WTC11 (cell line): ENCODE data around the gene HES2. TPM values are rescaled to one million over a fixed set of nuclear protein-coding genes. Genes with fewer than 3 reads are reported as not detected.

Experiments
- ATAC-seq: fragments of 200-7000 bp; cut with Tn5 transposase; 2 replicates; pipeline ENCODE4 v1.10.0; 2021; ENCODE audit warnings: mild to moderate bottlenecking, moderate library complexity
- CTCF ChIA-PET: fragments of 300-600 bp; sonication (Branson Sonifier 250); formaldehyde crosslinking; loops from one replicate; lab custom pipeline; 2021; ENCODE audit warnings: antibody characterized with exemption; lab: Charles Lee
- POLR2A ChIA-PET: fragments of 350-600 bp; sonication (Branson Sonifier 250); formaldehyde crosslinking; loops from one replicate; lab custom pipeline; 2021; ENCODE audit warnings: antibody characterized with exemption; lab: Charles Lee
- DNase-seq: peaks from one replicate; pipeline ENCODE4 v3.0.0; 2021; ENCODE audit warnings: low spot score
- H3K27ac Mint-ChIP-seq: 2 replicates; pipeline ENCODE4 v1.8.0; 2021; ENCODE audit warnings: mixed read lengths
- H3K27me3 Mint-ChIP-seq: 2 replicates; pipeline ENCODE4 v1.8.0; 2021; ENCODE audit warnings: low read depth, mild to moderate bottlenecking, moderate library complexity, mixed read lengths
- H3K36me3 Mint-ChIP-seq: 2 replicates; pipeline ENCODE4 v1.8.0; 2021; ENCODE audit warnings: mixed read lengths
- H3K4me1 Mint-ChIP-seq: 2 replicates; pipeline ENCODE4 v1.8.0; 2022; ENCODE audit warnings: mixed read lengths
- H3K4me3 Mint-ChIP-seq: 2 replicates; pipeline ENCODE4 v1.8.0; 2021; ENCODE audit warnings: mild to moderate bottlenecking, moderate library complexity, mixed read lengths
- H3K9me3 Mint-ChIP-seq: 2 replicates; pipeline ENCODE4 v1.8.0; 2021; ENCODE audit warnings: mixed read lengths
- ATF1 ChIP-seq: sonication (generic); formaldehyde crosslinking; IDR thresholded peaks from 2 replicates; pipeline ENCODE4 v1.8.1; 2023; ENCODE audit warnings: mild to moderate bottlenecking, moderate library complexity, missing genetic modification reagents
- EMX1 ChIP-seq: fragments of 250-450 bp; sonication (Bioruptor Pico); IDR thresholded peaks from 2 replicates; pipeline ENCODE4 v1.8.0; 2021; ENCODE audit warnings: mild to moderate bottlenecking
- ERG ChIP-seq: fragments of 250-450 bp; sonication (Bioruptor Pico); IDR thresholded peaks from 2 replicates; pipeline ENCODE4 v1.8.0; 2021; ENCODE audit warnings: mild to moderate bottlenecking
- ESRRA ChIP-seq: sonication (generic); formaldehyde crosslinking; IDR thresholded peaks from 2 replicates; pipeline ENCODE4 v1.8.1; 2022; ENCODE audit warnings: mild to moderate bottlenecking, missing genetic modification reagents, borderline replicate concordance
- FOXK1 ChIP-seq: sonication (generic); formaldehyde crosslinking; IDR thresholded peaks from 2 replicates; pipeline ENCODE4 v1.8.0; 2022; ENCODE audit warnings: mild to moderate bottlenecking, moderate library complexity, missing genetic modification reagents
- FOXP1 ChIP-seq: sonication (generic); formaldehyde crosslinking; IDR thresholded peaks from 2 replicates; pipeline ENCODE4 v1.8.0; 2022; ENCODE audit warnings: missing genetic modification reagents, mild to moderate bottlenecking, moderate library complexity, borderline replicate concordance
- GTF2I ChIP-seq: fragments of 250-450 bp; sonication (Bioruptor Pico); conservative IDR thresholded peaks from 2 replicates; pipeline ENCODE4 v1.4.0; 2021; ENCODE audit warnings: mild to moderate bottlenecking
- HMGXB4 ChIP-seq: sonication (generic); formaldehyde crosslinking; IDR thresholded peaks from 2 replicates; pipeline ENCODE4 v1.8.1; 2023; ENCODE audit warnings: mild to moderate bottlenecking, moderate library complexity, missing genetic modification reagents
- IRF2 ChIP-seq: sonication (generic); formaldehyde crosslinking; IDR thresholded peaks from 2 replicates; pipeline ENCODE4 v1.8.0; 2022; ENCODE audit warnings: low read depth, missing genetic modification reagents, borderline replicate concordance
- MYBL2 ChIP-seq: sonication (generic); formaldehyde crosslinking; IDR thresholded peaks from 2 replicates; pipeline ENCODE4 v1.8.1; 2023; ENCODE audit warnings: mild to moderate bottlenecking, moderate library complexity, missing genetic modification reagents
- OVOL2 ChIP-seq: fragments of 250-450 bp; sonication (Bioruptor Pico); IDR thresholded peaks from 2 replicates; pipeline ENCODE4 v1.9.0; 2021; ENCODE audit warnings: mild to moderate bottlenecking, borderline replicate concordance
- SMAD3 ChIP-seq: sonication (generic); formaldehyde crosslinking; IDR thresholded peaks from 2 replicates; pipeline ENCODE4 v1.8.0; 2022; ENCODE audit warnings: missing genetic modification reagents, mild to moderate bottlenecking, borderline replicate concordance
- SOX15 ChIP-seq: fragments of 250-450 bp; sonication (Bioruptor Pico); IDR thresholded peaks from 2 replicates; pipeline ENCODE4 v1.9.0; 2021; ENCODE audit warnings: mild to moderate bottlenecking
- ZNF263 ChIP-seq: sonication (generic); formaldehyde crosslinking; IDR thresholded peaks from 2 replicates; pipeline ENCODE4 v1.8.1; 2022; ENCODE audit warnings: low read depth, mild to moderate bottlenecking, moderate library complexity, missing genetic modification reagents
- ZNF423 ChIP-seq: fragments of 250-450 bp; sonication (Bioruptor Pico); IDR thresholded peaks from 2 replicates; pipeline ENCODE4 v2.1.2; 2022; ENCODE audit warnings: mild to moderate bottlenecking, moderate library complexity
- ZSCAN18 ChIP-seq: fragments of 250-450 bp; sonication (Bioruptor Pico); IDR thresholded peaks from 2 replicates; pipeline ENCODE4 v2.1.2; 2022; ENCODE audit warnings: mild to moderate bottlenecking, moderate library complexity
- total RNA-seq: library from RNA; stranded (reverse); gene quantifications from 3 replicates; pipeline ENCODE4 v1.2.3, GENCODE V29; 2021
- TF ChIP-seq, protein P1 (sequence below): sonication (generic); formaldehyde crosslinking; conservative IDR thresholded peaks from 2 replicates; pipeline ENCODE4 v1.8.1; 2023; ENCODE audit warnings: mild to moderate bottlenecking, low read depth, missing genetic modification reagents, moderate library complexity
- TF ChIP-seq, protein P2 (sequence below): sonication (generic); formaldehyde crosslinking; IDR thresholded peaks from 2 replicates; pipeline ENCODE4 v1.8.1; 2022; ENCODE audit warnings: low read depth, mild to moderate bottlenecking, moderate library complexity, missing genetic modification reagents, borderline replicate concordance
- TF ChIP-seq, protein P3 (sequence below): sonication (generic); formaldehyde crosslinking; IDR thresholded peaks from 2 replicates; pipeline ENCODE4 v1.8.0; 2022; ENCODE audit warnings: mild to moderate bottlenecking, missing genetic modification reagents

The HES2 gene
- total RNA-seq, 1 experiment from 2014 or later: 2.7 TPM

- POLR2A ChIA-PET: no interaction called here
- peaks cover 21% of the 10 kb centered on the region for H3K4me1 Mint-ChIP-seq
- ATAC-seq (no peak), DNase-seq (no peak)
- H3K27ac Mint-ChIP-seq: peak overlapping the region; percentile 92
- H3K4me3 Mint-ChIP-seq: no peak overlapping the region
- no peaks in the 10 kb centered on the region for H3K9me3 Mint-ChIP-seq
- TF ChIP-seq FOXK1 (no peak), HMGXB4 (CRISPR knock-in tag) (no peak), ZNF263 (CRISPR knock-in tag) (no peak), ZNF423 (CRISPR knock-in tag) (no peak), ZSCAN18 (CRISPR knock-in tag) (no peak), OVOL2 (CRISPR knock-in tag) (no peak), SOX15 (CRISPR knock-in tag) (no peak), MYBL2 (CRISPR knock-in tag) (no peak), ATF1 (CRISPR knock-in tag) (no peak), ESRRA (CRISPR knock-in tag) (no peak), GTF2I (CRISPR knock-in tag) (no peak), IRF2 (no peak), ERG (CRISPR knock-in tag) (no peak), FOXP1 (CRISPR knock-in tag) (no peak), EMX1 (no peak), SMAD3 (no peak)
- TF ChIP-seq, protein P1, sequence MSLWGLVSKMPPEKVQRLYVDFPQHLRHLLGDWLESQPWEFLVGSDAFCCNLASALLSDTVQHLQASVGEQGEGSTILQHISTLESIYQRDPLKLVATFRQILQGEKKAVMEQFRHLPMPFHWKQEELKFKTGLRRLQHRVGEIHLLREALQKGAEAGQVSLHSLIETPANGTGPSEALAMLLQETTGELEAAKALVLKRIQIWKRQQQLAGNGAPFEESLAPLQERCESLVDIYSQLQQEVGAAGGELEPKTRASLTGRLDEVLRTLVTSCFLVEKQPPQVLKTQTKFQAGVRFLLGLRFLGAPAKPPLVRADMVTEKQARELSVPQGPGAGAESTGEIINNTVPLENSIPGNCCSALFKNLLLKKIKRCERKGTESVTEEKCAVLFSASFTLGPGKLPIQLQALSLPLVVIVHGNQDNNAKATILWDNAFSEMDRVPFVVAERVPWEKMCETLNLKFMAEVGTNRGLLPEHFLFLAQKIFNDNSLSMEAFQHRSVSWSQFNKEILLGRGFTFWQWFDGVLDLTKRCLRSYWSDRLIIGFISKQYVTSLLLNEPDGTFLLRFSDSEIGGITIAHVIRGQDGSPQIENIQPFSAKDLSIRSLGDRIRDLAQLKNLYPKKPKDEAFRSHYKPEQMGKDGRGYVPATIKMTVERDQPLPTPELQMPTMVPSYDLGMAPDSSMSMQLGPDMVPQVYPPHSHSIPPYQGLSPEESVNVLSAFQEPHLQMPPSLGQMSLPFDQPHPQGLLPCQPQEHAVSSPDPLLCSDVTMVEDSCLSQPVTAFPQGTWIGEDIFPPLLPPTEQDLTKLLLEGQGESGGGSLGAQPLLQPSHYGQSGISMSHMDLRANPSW (CRISPR knock-in tag): no peak
- TF ChIP-seq, protein P2, sequence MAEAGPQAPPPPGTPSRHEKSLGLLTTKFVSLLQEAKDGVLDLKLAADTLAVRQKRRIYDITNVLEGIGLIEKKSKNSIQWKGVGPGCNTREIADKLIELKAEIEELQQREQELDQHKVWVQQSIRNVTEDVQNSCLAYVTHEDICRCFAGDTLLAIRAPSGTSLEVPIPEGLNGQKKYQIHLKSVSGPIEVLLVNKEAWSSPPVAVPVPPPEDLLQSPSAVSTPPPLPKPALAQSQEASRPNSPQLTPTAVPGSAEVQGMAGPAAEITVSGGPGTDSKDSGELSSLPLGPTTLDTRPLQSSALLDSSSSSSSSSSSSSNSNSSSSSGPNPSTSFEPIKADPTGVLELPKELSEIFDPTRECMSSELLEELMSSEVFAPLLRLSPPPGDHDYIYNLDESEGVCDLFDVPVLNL: no peak
- TF ChIP-seq, protein P3, sequence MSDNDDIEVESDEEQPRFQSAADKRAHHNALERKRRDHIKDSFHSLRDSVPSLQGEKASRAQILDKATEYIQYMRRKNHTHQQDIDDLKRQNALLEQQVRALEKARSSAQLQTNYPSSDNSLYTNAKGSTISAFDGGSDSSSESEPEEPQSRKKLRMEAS (CRISPR knock-in tag): no peak
- CTCF ChIA-PET: interaction anchor here (1.4 to 1.8 kb wide), 3 partner anchors 9 to 39 kb away, joined by 5 to 6 read pairs (median 5); no protein-coding TSS in a partner anchor
- H3K27me3 Mint-ChIP-seq: peaks cover 2% of the 10 kb centered on the region; the same call in 1 of the 2 replicates
- H3K36me3 Mint-ChIP-seq: peaks cover 7% of the 10 kb centered on the region
Observed at GRCh38 chr1:6462412-6463119, 42.8 kb upstream of the HES2 start.
